ENCODE data around the gene EIF4G3.

- TF ChIP-seq FOXK2 (conservative IDR thresholded peaks at IDR 0.05 in 1 of 2, IDR thresholded peaks at IDR 0.05 in 1 of 2; ENCODE audit: low read depth in 2 of 2) (no peak), NRF1 (conservative IDR thresholded peaks at IDR 0.05 in 1 of 2, IDR thresholded peaks at IDR 0.05 in 1 of 2) (no peak), POLR2A (conservative IDR thresholded peaks at IDR 0.05) (no peak), NBN (IDR thresholded peaks at IDR 0.05; ENCODE audit: low read depth) (no peak), EZH2 (IDR thresholded peaks at IDR 0.05; ENCODE audit: borderline replicate concordance, low read depth, low read length) (no peak), CTCF (IDR thresholded peaks at IDR 0.05 in 2 of 3, conservative IDR thresholded peaks at IDR 0.05 in 1 of 3; ENCODE audit: insufficient read depth in 2 of 3, low read depth in 1 of 3, low read length in 3 of 3) (no peak), JUN (IDR thresholded peaks at IDR 0.05; ENCODE audit: borderline replicate concordance, low read depth, low read length) (no peak), JUN (CRISPR knock-in tag; IDR thresholded peaks at IDR 0.05; ENCODE audit: borderline replicate concordance) (no peak), POLR2AphosphoS5 (IDR thresholded peaks at IDR 0.05; ENCODE audit: control insufficient read depth, insufficient read depth, low read depth, low read length) (no peak), STAG1 (CRISPR knock-in tag; IDR thresholded peaks at IDR 0.05; ENCODE audit: borderline replicate concordance) (no peak), HDAC2 (IDR thresholded peaks at IDR 0.05) (no peak), PBX2 (CRISPR knock-in tag; IDR thresholded peaks at IDR 0.05; ENCODE audit: low read depth) (no peak), PBX2 (tag; conservative IDR thresholded peaks at IDR 0.05; ENCODE audit: low read depth) (no peak), ELK1 (CRISPR knock-in tag; IDR thresholded peaks at IDR 0.05) (no peak), YY1 (IDR thresholded peaks at IDR 0.05; ENCODE audit: borderline replicate concordance in 1 of 3, control insufficient read depth in 1 of 3, extremely low read depth in 1 of 3, insufficient read depth in 3 of 3, insufficient read length in 1 of 3, insufficient replicate concordance in 2 of 3, low read depth in 1 of 3, low read length in 2 of 3) (no peak), NFATC3 (IDR thresholded peaks at IDR 0.05) (no peak)
Observed at GRCh38 chr1:20775700-20776099, 401.0 kb downstream of the EIF4G3 start.

All from K562 (cell line).